SK-N-SH (cell line): ENCODE measurements around the gene NELFE. TPM values are rescaled to one million over a fixed set of nuclear protein-coding genes. Genes with fewer than 3 reads are reported as not detected.
"Not testable (repeated sequence)": the region's sequence is repeated elsewhere in the genome, so short reads cannot be mapped to it uniquely, and the experiment has no call there.

Experiments used
- CTCF ChIA-PET: fragments of 300-600, 350-600 bp; formaldehyde crosslinking; extraction: SDS; loops from one replicate; lab custom pipeline; 2021; lab: Yijun Ruan, JAX
- POLR2A ChIA-PET: fragments of 350-600 bp; sonication (Branson Sonifier 250); formaldehyde crosslinking; extraction: SDS; loops from one replicate; lab custom pipeline; 2020; ENCODE audit warnings: antibody characterized with exemption, inconsistent platforms; lab: Yijun Ruan, JAX
- DNase-seq: peaks from one replicate; pipeline ENCODE4 v3.0.0; 2012
- H2AFZ ChIP-seq: fragments of 200-600 bp; sonication (generic); 2 replicates; pipeline ENCODE4 v1.8.1; 2016; ENCODE audit warnings: antibody characterized with exemption, mild to moderate bottlenecking, low read depth
- H3F3A ChIP-seq: fragments of 200-600 bp; sonication (generic); replicated peaks from 2 replicates; pipeline ENCODE3; 2016; ENCODE audit warnings: antibody characterized with exemption, mild to moderate bottlenecking; ENCODE audit not compliant: insufficient read depth
- H3K27ac ChIP-seq, 2 experiments: fragments of 200-500 bp in 1 of 2; fragments of 200-600 bp in 1 of 2; sonication (Bioruptor generic) in 1 of 2; sonication (generic), shearing (Covaris generic) in 1 of 2; 2 replicates each; pipeline versions ENCODE4 v1.5.1 to v1.6.1; 2014 to 2016; ENCODE audit warnings: low read depth in 2 of 2, inconsistent platforms in 1 of 2, low read length in 1 of 2, mild to moderate bottlenecking in 1 of 2, mixed read lengths in 1 of 2
- H3K27me3 ChIP-seq: fragments of 200-600 bp; sonication (generic), shearing (Covaris generic); 2 replicates; pipeline ENCODE4 v1.6.1; 2016; ENCODE audit warnings: mixed run types; ENCODE audit not compliant: insufficient read depth
- H3K36me3 ChIP-seq, 2 experiments: fragments of 200-500 bp in 1 of 2; fragments of 200-600 bp in 1 of 2; sonication (Bioruptor generic) in 1 of 2; sonication (generic) in 1 of 2; replicated peaks in 1 of 2; 2 replicates each; pipeline versions ENCODE3 to v1.5.1; 2014 to 2016; ENCODE audit warnings: low read length in 1 of 2, mild to moderate bottlenecking in 1 of 2; ENCODE audit not compliant: insufficient read depth in 2 of 2, control insufficient read depth in 1 of 2
- H3K4me1 ChIP-seq, 2 experiments: fragments of 200-500 bp in 1 of 2; fragments of 200-600 bp in 1 of 2; sonication (Bioruptor generic) in 1 of 2; sonication (generic), shearing (Covaris generic) in 1 of 2; 2 replicates each; pipeline versions ENCODE4 v1.5.1 to v1.6.1; 2014 to 2016; ENCODE audit warnings: low read depth in 1 of 2, low read length in 1 of 2, mixed run types in 1 of 2; ENCODE audit not compliant: insufficient read depth in 2 of 2, control insufficient read depth in 1 of 2
- H3K4me2 ChIP-seq: fragments of 200-600 bp; sonication (generic), shearing (Covaris generic); 2 replicates; pipeline ENCODE4 v1.6.1; 2017; ENCODE audit warnings: mixed run types
- H3K4me3 ChIP-seq, 2 experiments: fragments of 200-500 bp in 1 of 2; fragments of 200-600 bp in 1 of 2; sonication (Bioruptor generic) in 1 of 2; sonication (generic), shearing (Covaris generic) in 1 of 2; 2 replicates each; pipeline versions ENCODE4 v1.5.1 to v1.8.1; 2014 to 2016; ENCODE audit warnings: low read depth in 2 of 2, inconsistent platforms in 1 of 2, low read length in 1 of 2, mild to moderate bottlenecking in 1 of 2, mixed read lengths in 1 of 2, moderate library complexity in 1 of 2
- H3K79me2 ChIP-seq: fragments of 200-600 bp; sonication (generic); 2 replicates; pipeline ENCODE4 v1.8.1; 2017; ENCODE audit warnings: mild to moderate bottlenecking; ENCODE audit not compliant: insufficient read depth
- H3K9ac ChIP-seq: fragments of 200-600 bp; sonication (generic); 2 replicates; pipeline ENCODE4 v1.6.1; 2017; ENCODE audit warnings: mixed run types
- H3K9me2 ChIP-seq: fragments of 200-600 bp; sonication (generic); 2 replicates; pipeline ENCODE4 v1.6.1; 2017; ENCODE audit warnings: mixed run types
- H3K9me3 ChIP-seq: fragments of 200-600 bp; sonication (generic); 2 replicates; pipeline ENCODE4 v1.6.1; 2017; ENCODE audit warnings: mixed run types, mild to moderate bottlenecking, moderate library complexity
- H4K20me1 ChIP-seq: fragments of 200-600 bp; sonication (generic); 2 replicates; pipeline ENCODE4 v1.6.1; 2017; ENCODE audit warnings: mild to moderate bottlenecking, mixed run types; ENCODE audit not compliant: insufficient read depth
- CHD2 ChIP-seq: fragments of 150-350 bp; IDR thresholded peaks from 2 replicates; pipeline ENCODE4 v1.6.1; 2018; ENCODE audit warnings: low read length; ENCODE audit not compliant: partially characterized antibody
- EP300 ChIP-seq, 2 experiments: IDR thresholded peaks; 2 replicates each; pipeline versions ENCODE4 v1.4.0 to v1.6.1; 2012; ENCODE audit warnings: borderline replicate concordance in 1 of 2, low read depth in 1 of 2, low read length in 1 of 2
- EZH2phosphoT487 ChIP-seq: fragments of 200-600 bp; sonication (generic); IDR thresholded peaks from 2 replicates; pipeline ENCODE4 v1.6.1; 2017; ENCODE audit warnings: low read depth, mixed run types, mild to moderate bottlenecking, antibody characterized with exemption, moderate library complexity, borderline replicate concordance
- JUND ChIP-seq: IDR thresholded peaks from 2 replicates; pipeline ENCODE4 v1.4.0; 2012
- RFX5 ChIP-seq: IDR thresholded peaks from 2 replicates; pipeline ENCODE4 v1.6.1; 2012; ENCODE audit warnings: mild to moderate bottlenecking, improper control_type of control experiment, low read length
- SMC3 ChIP-seq: IDR thresholded peaks from 2 replicates; pipeline ENCODE4 v1.6.1; 2012; ENCODE audit warnings: low read depth, low read length, improper control_type of control experiment
- TCF12 ChIP-seq: IDR thresholded peaks from 2 replicates; pipeline ENCODE4 v1.4.0; 2012
- WGBS: methylation state at CpG from one replicate; pipeline ENCODE4 v1.1.6; 2017; ENCODE audit warnings: low lambda C conversion rate; 5-methylcytosine and 5-hydroxymethylcytosine counted together
- polyA plus RNA-seq, 3 experiments: library from polyadenylated mRNA; depleted of rRNA; stranded (reverse); fragments of >200 nt; gene quantifications; 2 replicates each; pipeline ENCODE4 v1.2.3, GENCODE V29; 2012
- TF ChIP-seq, protein P1 (sequence below): IDR thresholded peaks from 2 replicates; pipeline ENCODE4 v1.4.0; 2012; ENCODE audit warnings: low read depth, borderline replicate concordance

Gene NELFE
- polyA plus RNA-seq, 1 of the 3 experiments (the other 2 are of a cell fraction): 116 TPM

DNA sequence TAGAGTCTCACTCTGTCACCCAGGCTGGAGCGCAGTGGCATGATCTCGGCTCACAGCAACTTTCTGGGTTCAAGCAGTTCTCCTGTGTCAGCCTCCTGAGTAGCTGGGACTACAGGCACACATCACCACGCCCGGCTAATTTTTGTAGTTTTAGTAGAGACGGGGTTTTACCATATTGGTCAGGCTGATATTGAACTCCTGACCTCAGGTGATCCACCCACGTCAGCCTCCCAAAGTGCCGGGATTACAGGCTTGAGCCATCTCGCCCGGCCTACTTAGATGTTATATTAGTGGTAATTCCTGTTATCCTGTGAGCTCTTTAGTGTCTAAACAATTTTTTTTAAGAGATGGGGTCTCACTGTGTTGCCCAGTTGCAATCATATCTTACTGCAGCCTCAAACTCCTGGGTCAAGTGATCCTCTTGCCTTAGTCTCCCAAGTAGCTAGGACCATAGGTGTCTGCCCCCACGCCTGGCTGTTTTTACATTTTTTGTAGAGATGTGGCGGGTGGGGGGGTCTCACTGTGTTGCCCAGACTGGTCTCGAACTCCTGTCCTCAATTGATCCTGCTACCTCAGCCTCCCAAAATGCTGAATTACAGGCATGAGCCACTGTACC is 19.2 kb upstream of the NELFE start:
- POLR2A ChIA-PET: no interaction called here
- Histone ChIP-seq H3K9me3 (no peaks in the 10 kb centered on the region), H4K20me1 (no peaks in the 10 kb centered on the region), H3K9ac (no peak overlapping the region), H2AFZ (no peak overlapping the region), H3K4me1 (peaks cover 0 to 5% of the 10 kb centered on the region in 2 experiments; a peak in 3 of 4 replicates), H3K4me2 (no peak overlapping the region), H3K79me2 (peaks cover 30% of the 10 kb centered on the region), H3K9me2 (no peaks in the 10 kb centered on the region), H3K4me3 (no peak overlapping the region), H3K36me3 (peaks cover 8 to 17% of the 10 kb centered on the region in 2 experiments), H3K27me3 (no peaks in the 10 kb centered on the region), H3K27ac (no peak overlapping the region), H3F3A (no peaks in the 10 kb centered on the region)
- CTCF ChIA-PET: interaction anchor here (1.8 kb wide), 1 partner anchor 26 kb away, joined by 6 read pairs; no protein-coding TSS in a partner anchor
- TF ChIP-seq SMC3 (no peak), EZH2phosphoT487 (no peak), TCF12 (no peak), EP300 (IDR thresholded peaks at IDR 0.05; ENCODE audit: borderline replicate concordance in 1 of 2, low read depth in 1 of 2, low read length in 1 of 2) (no peak), JUND (no peak), CHD2 (no peak), RFX5 (no peak)
- TF ChIP-seq, protein P1, sequence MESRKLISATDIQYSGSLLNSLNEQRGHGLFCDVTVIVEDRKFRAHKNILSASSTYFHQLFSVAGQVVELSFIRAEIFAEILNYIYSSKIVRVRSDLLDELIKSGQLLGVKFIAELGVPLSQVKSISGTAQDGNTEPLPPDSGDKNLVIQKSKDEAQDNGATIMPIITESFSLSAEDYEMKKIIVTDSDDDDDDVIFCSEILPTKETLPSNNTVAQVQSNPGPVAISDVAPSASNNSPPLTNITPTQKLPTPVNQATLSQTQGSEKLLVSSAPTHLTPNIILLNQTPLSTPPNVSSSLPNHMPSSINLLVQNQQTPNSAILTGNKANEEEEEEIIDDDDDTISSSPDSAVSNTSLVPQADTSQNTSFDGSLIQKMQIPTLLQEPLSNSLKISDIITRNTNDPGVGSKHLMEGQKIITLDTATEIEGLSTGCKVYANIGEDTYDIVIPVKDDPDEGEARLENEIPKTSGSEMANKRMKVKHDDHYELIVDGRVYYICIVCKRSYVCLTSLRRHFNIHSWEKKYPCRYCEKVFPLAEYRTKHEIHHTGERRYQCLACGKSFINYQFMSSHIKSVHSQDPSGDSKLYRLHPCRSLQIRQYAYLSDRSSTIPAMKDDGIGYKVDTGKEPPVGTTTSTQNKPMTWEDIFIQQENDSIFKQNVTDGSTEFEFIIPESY: no peak
- WGBS: 92% methylated on average over 12 of the region's 12 CpGs
- DNase-seq: no peak

DNA sequence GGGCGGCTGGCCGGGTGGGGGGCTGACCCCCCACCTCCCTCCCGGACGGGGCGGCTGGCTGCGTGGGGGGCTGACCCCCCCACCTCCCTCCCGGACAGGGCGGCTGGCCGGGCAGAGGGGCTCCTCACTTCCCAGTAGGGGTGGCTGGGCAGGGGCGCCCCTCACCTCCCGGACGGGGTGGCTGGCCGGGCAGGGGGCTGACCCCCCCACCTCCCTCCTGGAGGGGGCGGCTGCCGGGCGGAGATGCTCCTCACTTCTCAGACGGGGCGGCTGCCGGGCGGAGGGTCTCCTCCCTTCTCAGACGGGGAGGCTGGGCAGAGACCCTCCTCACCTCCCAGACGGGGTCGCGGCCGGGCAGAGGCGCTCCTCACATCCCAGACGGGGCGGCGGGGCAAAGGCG is 17.3 kb upstream of the NELFE start:
- H3K9ac ChIP-seq, POLR2A ChIA-PET, H3K27me3 ChIP-seq, H3K9me2 ChIP-seq, H3K4me3 ChIP-seq, H4K20me1 ChIP-seq, DNase-seq, H3F3A ChIP-seq, H3K4me2 ChIP-seq, H2AFZ ChIP-seq, H3K27ac ChIP-seq, H3K9me3 ChIP-seq, CTCF ChIA-PET: not testable (repeated sequence)
- Histone ChIP-seq H3K79me2 (peaks cover 41% of the 10 kb centered on the region), H3K4me1 (peaks cover 0 to 12% of the 10 kb centered on the region in 2 experiments; a peak in 3 of 4 replicates), H3K36me3 (peaks cover 8 to 17% of the 10 kb centered on the region in 2 experiments)
- WGBS: 90% methylated on average over 13 of the region's 30 CpGs
